SU-DHL-6 (cell line): ENCODE results near the gene B9D2.

Experiments used
- H2AFZ ChIP-seq: fragments of 200-600 bp; sonication (generic); 2 replicates; pipeline ENCODE4 v1.6.1; 2014; ENCODE audit warnings: low read depth, mild to moderate bottlenecking, moderate library complexity, mixed read lengths, antibody characterized with exemption, low read length; ENCODE audit not compliant: severe bottlenecking
- H3F3A ChIP-seq: fragments of 200-600 bp; shearing (Covaris generic); 2 replicates; pipeline ENCODE4 v1.6.0; 2016; ENCODE audit warnings: antibody characterized with exemption, mild to moderate bottlenecking; ENCODE audit not compliant: insufficient read depth
- H3K27ac ChIP-seq: fragments of 200-600 bp; sonication (generic); 2 replicates; pipeline ENCODE4 v1.5.1; 2016; ENCODE audit warnings: low read depth, mild to moderate bottlenecking, low read length, moderate library complexity, mixed read lengths
- H3K27me3 ChIP-seq: fragments of 200-600 bp; sonication (generic), shearing (Covaris generic); 2 replicates; pipeline ENCODE4 v1.6.0; 2014; ENCODE audit warnings: mild to moderate bottlenecking, low read length
- H3K36me3 ChIP-seq: fragments of 200-600 bp; sonication (generic); 2 replicates; pipeline ENCODE4 v1.6.1; 2014; ENCODE audit warnings: mild to moderate bottlenecking, low read length, mixed read lengths
- H3K4me2 ChIP-seq: fragments of 300-600, 200-600 bp; shearing (Covaris generic), sonication (generic); 2 replicates; pipeline ENCODE4 v1.6.0; 2014; ENCODE audit warnings: low read length, low read depth, mild to moderate bottlenecking; ENCODE audit not compliant: poor library complexity, severe bottlenecking
- H3K4me3 ChIP-seq: fragments of 200-600 bp; sonication (generic); 2 replicates; pipeline ENCODE4 v1.5.1; 2014; ENCODE audit warnings: antibody characterized with exemption, low read length, mild to moderate bottlenecking, mixed read lengths; ENCODE audit not compliant: insufficient read depth, poor library complexity, severe bottlenecking
- H3K79me2 ChIP-seq: fragments of 200-600 bp; sonication (generic); 2 replicates; pipeline ENCODE4 v1.6.1; 2014; ENCODE audit warnings: mild to moderate bottlenecking, low read length, moderate library complexity; ENCODE audit not compliant: insufficient read depth
- H3K9ac ChIP-seq: fragments of 200-600 bp; sonication (generic); 2 replicates; pipeline ENCODE4 v1.7.0; 2014; ENCODE audit warnings: mild to moderate bottlenecking, low read length
- H3K9me2 ChIP-seq: fragments of 200-600 bp; sonication (generic); replicated peaks from 2 replicates; pipeline ENCODE4 v1.6.1; 2014; ENCODE audit warnings: low read length; ENCODE audit not compliant: insufficient read depth
- H3K9me3 ChIP-seq: fragments of 200-600 bp; sonication (generic); 2 replicates; pipeline ENCODE4 v1.6.1; 2014; ENCODE audit warnings: low read length, mixed read lengths; ENCODE audit not compliant: insufficient read depth
- H4K20me1 ChIP-seq: fragments of 200-600 bp; sonication (generic); 2 replicates; pipeline ENCODE4 v1.6.1; 2014; ENCODE audit warnings: low read depth, mild to moderate bottlenecking, antibody characterized with exemption, low read length, moderate library complexity, mixed read lengths
- CTCF ChIP-seq: fragments of 200-600 bp; sonication (generic); IDR thresholded peaks from one replicate; pipeline ENCODE4 v1.5.1; 2017; ENCODE audit warnings: antibody characterized with exemption, mild to moderate bottlenecking, low read length, moderate library complexity; ENCODE audit not compliant: insufficient read depth, poor library complexity, severe bottlenecking
- EZH2phosphoT487 ChIP-seq: fragments of 200-600 bp; sonication (generic), shearing (Covaris generic); conservative IDR thresholded peaks from 2 replicates; pipeline ENCODE4 v1.6.1; 2018; ENCODE audit warnings: mild to moderate bottlenecking, antibody characterized with exemption, low read length, moderate library complexity, mixed read lengths

Gene B9D2

DNA sequence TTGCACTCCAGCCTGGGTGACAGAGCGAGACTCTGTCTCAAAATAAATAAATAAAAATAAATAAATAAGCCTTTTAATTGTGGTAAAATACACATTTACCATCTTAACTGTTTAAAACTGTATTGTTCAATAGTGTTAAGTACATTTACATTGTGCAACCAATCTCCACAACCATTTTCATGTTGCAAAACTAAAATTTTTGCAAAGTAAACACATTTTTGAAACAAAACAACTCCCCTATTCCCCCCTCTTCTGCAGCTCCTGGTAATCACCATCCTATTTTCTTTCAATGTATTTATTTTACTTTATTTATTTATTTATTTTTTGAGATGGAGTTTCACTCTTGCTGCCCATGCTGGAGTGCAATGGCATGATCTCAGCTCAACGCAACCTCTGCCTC lies 5.8 kb upstream of the B9D2 start:
- TF ChIP-seq CTCF = no peak
- Histone ChIP-seq H3K27me3 (no peaks in the 10 kb centered on the region), H3K79me2 (peaks cover 11% of the 10 kb centered on the region; the same call in 1 of the 2 replicates), H3K9ac (no peak overlapping the region), H3K4me2 (no peak overlapping the region), H3K4me3 (no peak overlapping the region), H2AFZ (no peak overlapping the region), H3K9me2 (no peaks in the 10 kb centered on the region), H3K9me3 (no peaks in the 10 kb centered on the region), H3K36me3 (no peaks in the 10 kb centered on the region), H3K27ac (no peak overlapping the region), H4K20me1 (no peaks in the 10 kb centered on the region), H3F3A (no peaks in the 10 kb centered on the region)

DNA sequence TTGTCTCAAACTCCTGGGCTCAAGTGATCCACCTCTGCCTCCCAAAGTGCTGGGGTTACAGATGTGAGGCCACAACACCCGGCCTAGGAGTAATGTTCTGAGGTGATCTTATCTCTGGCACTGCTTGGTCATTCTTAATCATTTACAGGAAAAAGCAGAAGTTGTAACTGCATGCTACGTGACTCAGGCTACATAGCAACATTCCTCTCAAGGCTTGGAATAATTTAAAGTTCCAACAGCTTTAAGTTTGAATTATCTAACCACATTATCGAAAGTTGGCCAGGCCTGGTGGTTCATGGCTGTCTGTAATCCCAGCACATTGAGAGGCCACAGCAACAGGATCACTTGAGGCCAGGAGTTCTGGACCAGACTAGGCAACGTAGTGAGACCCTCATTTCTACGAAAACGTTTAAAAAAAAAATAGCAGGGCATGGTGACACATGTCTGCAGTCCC lies 3.9 kb upstream of the B9D2 start:
- no peaks in the 10 kb centered on the region for H3K9me2 ChIP-seq
- H3K9ac ChIP-seq = no peak overlapping the region
- no peak overlapping the region for H3K4me3 ChIP-seq
- TF ChIP-seq EZH2phosphoT487 (no peak), CTCF (no peak)
- H3K79me2 ChIP-seq = peaks cover 17% of the 10 kb centered on the region; the same call in 1 of the 2 replicates
- H3K9me3 ChIP-seq = no peaks in the 10 kb centered on the region
- no peak overlapping the region for H3K4me2 ChIP-seq
- H3K27me3 ChIP-seq = no peaks in the 10 kb centered on the region
- H3K36me3 ChIP-seq = no peaks in the 10 kb centered on the region
- no peaks in the 10 kb centered on the region for H4K20me1 ChIP-seq
- no peak overlapping the region for H3K27ac ChIP-seq
- no peaks in the 10 kb centered on the region for H3F3A ChIP-seq
- H2AFZ ChIP-seq = no peak overlapping the region

- Histone ChIP-seq H3K9me2 (no peaks in the 10 kb centered on the region), H2AFZ (no peak overlapping the region), H3K79me2 (peaks cover 17% of the 10 kb centered on the region; the same call in 1 of the 2 replicates), H3K9me3 (no peaks in the 10 kb centered on the region), H3K9ac (no peak overlapping the region), H3K4me3 (no peak overlapping the region), H3K27me3 (no peaks in the 10 kb centered on the region), H3K4me2 (no peak overlapping the region), H4K20me1 (no peaks in the 10 kb centered on the region), H3F3A (peaks cover 5% of the 10 kb centered on the region; the same call in 1 of the 2 replicates), H3K36me3 (no peaks in the 10 kb centered on the region), H3K27ac (no peak overlapping the region)
- TF ChIP-seq EZH2phosphoT487 = no peak
These were observed 2.1 kb upstream of the B9D2 start for GRCh38 chr19:41366089-41366488.

DNA sequence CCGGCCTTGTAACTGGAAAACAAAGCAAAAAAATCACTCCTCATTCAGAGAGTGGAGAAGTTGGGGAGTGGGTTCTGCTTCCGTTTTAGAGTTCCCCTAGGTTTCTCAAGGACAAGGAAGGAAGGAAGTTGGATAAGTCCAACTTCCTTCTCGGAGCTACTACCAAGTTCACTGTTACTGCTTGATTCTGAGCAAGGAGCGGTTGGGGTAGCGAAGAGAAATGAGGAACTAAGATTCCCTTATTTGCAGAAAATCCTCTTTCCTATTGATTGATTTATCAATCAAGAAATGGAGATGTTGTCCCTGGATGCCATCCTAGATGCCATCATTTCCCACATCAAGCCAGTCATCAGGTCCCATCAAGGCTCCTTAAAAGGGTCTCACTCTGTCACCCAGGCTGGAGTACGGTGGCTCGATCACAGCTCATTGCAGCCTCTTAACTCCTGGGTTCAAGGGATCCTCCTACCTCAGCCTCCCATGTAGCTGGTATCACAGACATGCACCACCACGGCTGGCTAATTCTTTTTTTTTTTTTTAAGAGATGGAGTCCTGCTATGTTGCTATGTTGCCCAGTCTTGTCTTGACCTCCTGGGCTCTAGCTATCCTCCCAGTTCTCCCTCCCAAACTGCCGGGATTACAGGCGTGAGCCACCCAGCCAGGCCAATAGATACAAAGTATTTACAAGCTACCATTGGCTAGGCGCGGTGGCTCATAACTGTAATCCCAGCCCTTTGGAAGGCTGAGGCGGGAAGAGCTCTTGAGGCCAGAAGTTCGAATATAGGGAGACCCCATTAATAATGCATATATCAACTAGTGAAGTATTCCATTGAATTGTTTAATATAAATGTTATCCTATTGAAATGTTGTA lies 809 bp upstream of the B9D2 start:
- H3K27ac ChIP-seq = peak overlapping the region; percentile 94
- peaks cover 17% of the 10 kb centered on the region; the same call in 1 of the 2 replicates for H3K79me2 ChIP-seq
- no peaks in the 10 kb centered on the region for H3K9me2 ChIP-seq
- H3K9me3 ChIP-seq = no peaks in the 10 kb centered on the region
- H3K36me3 ChIP-seq = no peaks in the 10 kb centered on the region
- H3F3A ChIP-seq = peaks cover 5% of the 10 kb centered on the region; the same call in 1 of the 2 replicates
- peak overlapping the region; percentile 78 for H3K9ac ChIP-seq
- H3K4me3 ChIP-seq = peak overlapping the region; percentile 80
- TF ChIP-seq EZH2phosphoT487 (no peak), CTCF (no peak)
- peak overlapping the region; percentile 81 for H2AFZ ChIP-seq
- H3K4me2 ChIP-seq = peak overlapping the region; percentile 86
- no peaks in the 10 kb centered on the region for H4K20me1 ChIP-seq
- no peaks in the 10 kb centered on the region for H3K27me3 ChIP-seq
